NOMO-1 treated with DMSO at 0.1 percent for 48 hours (cell line): ENCODE data around the gene FOXC1.
A peak's percentile ranks its signal among the peaks of the same experiment; 100 is the strongest.

Experiments used
- DNase-seq: peaks from one replicate; lab custom pipeline; 2025; ENCODE audit not compliant: unreplicated experiment; lab: John Stamatoyannopoulos, UW

FOXC1 gene

GRCh38 chr6:1640476-1640875 lies 30.8 kb downstream of the FOXC1 start:
- DNase-seq, result no peak

- DNase-seq, result no peak
Measured at GRCh38 chr6:1641343-1641885, 31.7 kb downstream of the FOXC1 start.

GRCh38 chr6:1643111-1643510 lies 33.4 kb downstream of the FOXC1 start:
- no peak for DNase-seq

- no peak for DNase-seq
Measured at GRCh38 chr6:1643830-1644445, 34.2 kb downstream of the FOXC1 start.

- no peak for DNase-seq
Measured at GRCh38 chr6:1644516-1645060, 34.9 kb downstream of the FOXC1 start.

- DNase-seq, result no peak
Measured at GRCh38 chr6:1645466-1646185, 35.9 kb downstream of the FOXC1 start.

- no peak for DNase-seq
Measured at GRCh38 chr6:1651362-1651761, 41.6 kb downstream of the FOXC1 start.

GRCh38 chr6:1652842-1653241 lies 43.1 kb downstream of the FOXC1 start:
- DNase-seq, result no peak

GRCh38 chr6:1654054-1654453 lies 44.3 kb downstream of the FOXC1 start:
- peak; percentile 14 for DNase-seq

GRCh38 chr6:1657116-1657770 lies 47.5 kb downstream of the FOXC1 start:
- no peak for DNase-seq

- DNase-seq, result no peak
Measured at GRCh38 chr6:1657771-1658165, 48.1 kb downstream of the FOXC1 start.

GRCh38 chr6:1658212-1659005 lies 48.7 kb downstream of the FOXC1 start:
- DNase-seq, result no peak

- peak; percentile 25 for DNase-seq
Measured at GRCh38 chr6:1659816-1660215, 50.1 kb downstream of the FOXC1 start.

GRCh38 chr6:1662534-1662933 lies 52.8 kb downstream of the FOXC1 start:
- no peak for DNase-seq
